Measurements from ENCODE around the gene ZNF296.

Gene ZNF296

DNA sequence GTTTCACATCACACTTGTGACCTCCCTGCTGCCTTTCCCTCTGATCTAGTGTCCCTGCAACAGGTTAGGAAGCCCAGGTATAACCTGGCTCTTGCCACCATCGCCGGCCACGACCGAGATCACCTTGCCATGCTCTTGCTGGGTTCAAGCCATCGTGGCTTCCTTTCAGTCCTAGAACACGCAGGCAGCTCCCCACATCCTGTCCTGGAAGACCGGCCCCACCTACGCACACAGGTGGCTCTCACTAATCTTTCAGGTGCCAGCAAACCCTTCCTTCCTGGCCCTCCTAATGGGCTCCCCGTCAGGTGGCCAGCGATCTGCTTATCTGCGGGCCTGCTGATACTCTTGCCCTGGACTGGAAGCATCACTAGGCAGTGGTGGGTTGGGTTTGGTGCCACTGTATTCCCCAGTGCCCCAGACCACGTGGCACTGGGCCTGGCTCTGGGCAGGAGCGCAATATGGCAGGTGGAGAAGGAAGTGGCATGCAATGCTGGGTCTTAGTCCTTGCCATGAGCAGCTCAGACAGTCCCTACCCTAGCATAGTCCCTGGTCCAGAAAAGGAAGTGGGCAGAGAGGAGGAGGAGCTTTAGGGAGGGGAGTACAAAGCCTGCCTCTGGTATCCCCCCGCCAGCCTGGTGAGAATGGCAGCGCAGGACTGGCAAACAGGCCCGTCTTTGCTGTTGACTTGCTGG is 28.5 kb upstream of the ZNF296 start:
- peak overlapping the region in 5 of 21 experiments; percentile 19 to 66 (median 31) for H3K27ac ChIP-seq
- no peak overlapping the region for H3K4me3 ChIP-seq

DNA sequence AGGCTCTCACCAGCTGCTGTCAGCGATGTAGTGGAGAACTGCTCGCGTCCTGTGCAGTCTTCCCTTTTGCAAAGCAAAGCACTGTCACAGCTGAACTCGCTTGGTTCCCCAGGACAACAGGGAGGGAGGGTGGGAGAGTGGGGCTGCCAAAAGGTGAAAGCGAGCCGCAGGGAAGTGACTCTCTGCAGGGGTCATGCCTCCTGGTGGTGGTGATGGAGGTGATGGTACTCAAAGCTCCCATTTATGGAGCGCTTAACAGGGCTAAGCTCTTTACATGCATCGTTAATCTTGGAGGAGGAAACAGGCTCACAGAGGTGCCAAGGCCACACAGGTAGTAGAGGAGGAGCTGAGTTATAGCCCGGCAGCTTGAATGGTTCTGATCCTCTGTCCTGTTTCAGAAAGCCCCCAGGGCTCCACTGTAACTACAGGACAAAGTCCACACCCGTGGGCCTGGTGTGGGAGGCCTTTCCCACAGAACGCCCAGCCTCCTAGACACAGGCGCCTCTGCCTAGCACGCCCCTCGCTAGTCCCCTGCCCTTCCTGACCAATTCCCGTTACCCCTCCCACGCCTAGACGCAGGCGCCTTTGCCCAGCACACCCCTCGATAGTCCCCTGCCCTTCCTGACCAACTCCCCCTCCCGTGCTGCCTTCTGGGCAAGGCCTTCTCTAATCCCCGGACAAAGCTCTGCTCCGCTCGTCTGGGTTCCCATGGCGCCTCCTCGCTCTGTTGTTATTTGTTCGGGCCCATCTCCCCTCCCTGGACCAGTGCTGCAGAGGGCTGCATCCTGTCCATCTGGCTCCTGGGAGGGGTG is 27.4 kb upstream of the ZNF296 start:
- Histone ChIP-seq H3K27ac (peak overlapping the region in 10 of 21 experiments; percentile 0 to 68 (median 32)), H3K4me3 (no peak overlapping the region)

DNA sequence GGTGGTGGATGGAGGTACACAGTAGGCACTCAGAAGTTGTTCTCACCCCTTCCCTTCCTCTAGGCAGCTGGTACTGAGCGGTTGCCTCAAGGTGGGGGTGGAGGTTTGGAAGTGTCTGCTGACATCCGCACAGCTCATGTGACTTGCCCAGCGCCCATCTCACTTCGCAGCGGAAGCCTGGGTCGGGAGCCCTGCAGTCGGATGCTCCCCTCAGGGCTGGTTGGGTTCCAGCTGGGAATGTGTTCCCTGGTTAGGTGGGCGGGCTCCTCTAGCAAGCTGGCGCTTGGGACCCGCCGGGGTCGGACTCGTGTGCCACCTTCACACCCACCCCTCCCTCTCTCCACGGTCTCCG is 26.9 kb upstream of the ZNF296 start:
- Histone ChIP-seq H3K27ac (peak overlapping the region in 8 of 21 experiments; percentile 0 to 68 (median 34)), H3K4me3 (no peak overlapping the region)

GRCh38 chr19:45102481-45102880 is 26.2 kb upstream of the ZNF296 start:
- H3K4me3 ChIP-seq = no peak overlapping the region
- H3K27ac ChIP-seq = peak overlapping the region in 4 of 21 experiments; percentile 6 to 66 (median 22)

DNA sequence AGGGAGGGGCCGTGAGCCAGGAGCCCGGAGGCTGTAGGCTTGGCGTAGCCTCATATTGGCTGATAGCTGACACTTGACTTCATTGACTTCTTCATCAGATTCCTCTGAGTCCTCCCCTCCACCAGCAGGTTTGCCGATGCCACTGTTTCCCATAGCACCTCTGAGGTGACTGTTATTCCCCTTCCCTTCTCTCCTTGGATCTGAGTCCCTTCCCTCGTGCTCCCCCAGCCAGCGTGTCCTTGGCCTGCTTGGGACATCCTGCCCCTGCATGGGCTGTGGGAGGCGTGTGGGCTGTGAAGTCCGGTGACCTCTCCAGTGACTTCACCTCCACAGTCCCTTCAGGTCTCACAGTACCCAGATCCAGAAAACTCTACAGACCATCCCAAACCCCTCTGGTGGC is 25.5 kb upstream of the ZNF296 start:
- Histone ChIP-seq H3K4me3 (no peak overlapping the region), H3K27ac (peak overlapping the region in 2 of 21 experiments; percentile 37 to 46)

- peak overlapping the region in 4 of 21 experiments; percentile 10 to 46 (median 37) for H3K27ac ChIP-seq
- no peak overlapping the region for H3K4me3 ChIP-seq
Observed at GRCh38 chr19:45100846-45101252, 24.6 kb upstream of the ZNF296 start.

GRCh38 chr19:45100201-45100600 is 23.9 kb upstream of the ZNF296 start:
- H3K27ac ChIP-seq = peak overlapping the region in 2 of 21 experiments; percentile 58 to 86
- H3K4me3 ChIP-seq = no peak overlapping the region

DNA sequence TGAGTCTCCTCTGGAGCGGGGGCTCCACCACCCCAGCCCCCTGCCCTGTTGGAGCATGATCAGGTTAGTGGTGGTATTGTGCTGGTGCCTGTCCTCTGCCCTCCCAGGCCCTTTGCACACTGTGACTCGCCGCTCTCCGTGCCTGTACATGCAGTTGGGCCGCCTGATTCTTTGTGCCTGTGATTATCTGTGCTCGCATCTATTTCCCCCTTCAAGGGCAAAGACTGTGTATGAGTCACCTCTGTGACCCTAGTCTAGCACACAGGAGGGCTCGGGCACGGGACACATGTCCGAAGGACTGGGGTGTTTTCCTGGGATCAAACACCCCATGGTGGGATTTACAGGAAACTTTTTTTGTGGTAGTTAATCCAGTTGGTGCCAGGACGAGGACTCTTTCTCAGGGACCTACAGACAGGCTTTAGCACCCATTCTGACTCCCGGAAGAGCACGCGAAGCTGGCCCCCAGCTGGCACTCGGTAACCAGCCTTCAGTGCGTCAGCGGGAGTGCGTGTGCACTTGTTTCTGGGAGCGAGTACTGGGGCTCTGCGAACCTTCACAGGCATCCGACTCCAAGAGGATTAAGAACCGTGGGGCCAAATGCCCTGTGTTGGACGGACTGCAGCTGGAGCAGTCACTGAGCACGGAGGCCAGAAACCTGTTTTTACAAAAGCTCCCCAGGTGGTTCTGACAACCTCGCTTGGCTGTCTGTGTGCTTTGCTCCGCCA is 23.4 kb upstream of the ZNF296 start:
- H3K27ac ChIP-seq = peak overlapping the region in 11 of 21 experiments; percentile 8 to 86 (median 80)
- no peak overlapping the region for H3K4me3 ChIP-seq

DNA sequence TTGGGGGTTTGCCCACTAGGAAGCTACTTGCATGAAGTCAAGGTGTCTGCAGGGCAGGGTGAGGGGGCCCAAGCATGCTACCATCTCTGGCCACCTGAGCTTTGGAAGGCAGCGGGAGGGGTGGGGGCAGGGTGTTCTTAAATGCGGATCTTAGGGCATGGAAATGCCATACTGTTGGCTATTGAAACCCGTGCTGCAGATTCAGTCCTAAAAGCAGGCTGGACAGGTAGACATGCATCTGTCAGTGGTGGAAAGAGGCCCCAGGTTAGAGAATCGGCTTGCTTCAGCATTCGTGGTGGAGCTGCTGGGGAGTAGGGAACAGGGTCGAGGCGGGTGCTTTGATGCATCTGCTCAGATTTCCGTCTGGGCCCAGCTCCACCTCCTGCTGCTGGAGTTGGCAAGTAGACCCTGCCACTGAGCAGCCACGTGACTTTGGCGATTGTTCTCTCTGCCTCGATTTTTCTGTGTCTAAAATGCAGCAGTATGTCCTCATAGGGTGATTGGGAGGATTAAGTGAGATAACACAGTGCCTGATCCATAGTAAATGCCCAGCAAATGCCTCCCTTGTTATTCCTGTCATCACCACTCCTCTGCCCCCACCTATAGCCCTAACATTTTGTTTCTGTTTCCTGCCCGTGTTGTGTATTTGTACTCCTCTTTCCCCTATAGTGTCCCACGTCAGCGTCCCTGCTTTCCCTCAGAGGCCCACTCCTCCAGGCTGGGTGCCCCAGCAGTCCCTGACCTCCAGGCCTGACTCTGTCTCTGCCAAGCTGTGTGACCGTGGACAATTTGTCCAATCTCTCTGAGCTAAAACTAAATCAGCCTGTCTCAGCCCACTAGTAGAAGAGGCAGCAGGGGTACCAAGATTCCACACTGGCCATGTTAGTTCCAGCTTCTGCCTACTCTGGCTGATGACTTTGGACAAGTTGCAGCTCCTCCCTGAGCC is 22.5 kb upstream of the ZNF296 start:
- Histone ChIP-seq H3K27ac (peak overlapping the region in 14 of 21 experiments; percentile 8 to 86 (median 72)), H3K4me3 (no peak overlapping the region)

DNA sequence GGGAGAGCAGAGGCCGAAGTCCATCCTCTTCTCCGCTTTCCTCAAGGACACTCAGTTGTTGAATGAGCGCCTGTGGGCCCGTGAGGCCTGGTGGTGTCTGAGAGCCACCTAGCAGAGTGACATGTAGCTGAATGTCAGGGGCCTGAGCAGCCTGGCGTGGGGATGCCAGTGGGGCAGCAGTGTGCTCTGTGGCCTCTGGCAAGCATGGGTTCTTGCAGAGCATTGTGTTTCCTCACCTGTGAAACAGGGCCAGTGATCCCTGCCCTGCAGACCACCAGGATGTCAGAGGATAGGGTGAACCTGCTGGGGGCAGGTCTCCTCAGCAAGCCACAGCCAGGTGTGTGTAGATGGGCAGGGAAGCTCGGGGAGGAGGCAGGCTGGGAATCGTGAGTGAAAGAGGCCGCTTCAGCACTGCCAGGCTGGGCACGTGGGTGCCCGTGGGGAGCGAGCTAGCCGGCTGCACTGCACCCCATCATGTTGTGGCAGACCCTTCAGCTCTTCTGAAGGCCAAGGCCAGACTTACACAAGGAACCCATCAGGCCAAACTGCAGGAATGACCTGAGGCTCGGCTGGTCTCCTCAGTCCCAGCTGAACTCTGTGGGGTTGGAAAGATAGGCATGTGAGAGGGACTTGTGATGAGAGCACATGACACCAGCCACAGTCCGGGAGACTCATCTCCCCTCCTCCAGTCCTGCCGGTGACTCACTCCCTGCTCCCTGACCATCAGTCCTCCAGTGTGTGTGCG is 21.7 kb upstream of the ZNF296 start:
- Histone ChIP-seq H3K4me3 (no peak overlapping the region), H3K27ac (peak overlapping the region in 19 of 21 experiments; percentile 41 to 86 (median 72))

GRCh38 chr19:45097450-45097775 is 21.1 kb upstream of the ZNF296 start:
- H3K27ac ChIP-seq = peak overlapping the region in 17 of 21 experiments; percentile 25 to 86 (median 74)
- H3K4me3 ChIP-seq = no peak overlapping the region

DNA sequence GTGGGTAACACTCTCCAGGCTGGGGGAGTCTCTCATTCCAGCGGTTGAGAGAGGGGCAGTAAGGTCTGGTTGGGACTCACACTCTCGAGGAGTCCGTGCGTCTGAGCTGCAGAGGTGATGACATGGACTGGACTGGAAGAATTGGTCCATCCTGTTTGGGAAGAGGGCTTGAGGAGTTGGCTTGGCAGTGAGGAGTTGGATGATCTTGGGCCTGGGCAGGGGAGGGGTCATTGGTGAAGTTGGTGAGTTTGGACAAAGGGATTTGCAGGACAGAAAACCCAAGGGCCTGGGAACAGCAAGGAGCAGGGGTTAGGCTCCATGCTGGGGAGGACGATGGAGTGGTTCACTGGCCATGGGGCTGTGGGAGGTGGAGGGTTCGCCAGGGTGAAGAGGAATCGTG is 20.4 kb upstream of the ZNF296 start:
- Histone ChIP-seq H3K27ac (peak overlapping the region in 12 of 21 experiments; percentile 25 to 86 (median 76)), H3K4me3 (no peak overlapping the region)

- H3K27ac ChIP-seq = peak overlapping the region in 3 of 21 experiments; percentile 69 to 86 (median 86)
- H3K4me3 ChIP-seq = no peak overlapping the region
Observed at GRCh38 chr19:45095496-45096413, 19.5 kb upstream of the ZNF296 start.

DNA sequence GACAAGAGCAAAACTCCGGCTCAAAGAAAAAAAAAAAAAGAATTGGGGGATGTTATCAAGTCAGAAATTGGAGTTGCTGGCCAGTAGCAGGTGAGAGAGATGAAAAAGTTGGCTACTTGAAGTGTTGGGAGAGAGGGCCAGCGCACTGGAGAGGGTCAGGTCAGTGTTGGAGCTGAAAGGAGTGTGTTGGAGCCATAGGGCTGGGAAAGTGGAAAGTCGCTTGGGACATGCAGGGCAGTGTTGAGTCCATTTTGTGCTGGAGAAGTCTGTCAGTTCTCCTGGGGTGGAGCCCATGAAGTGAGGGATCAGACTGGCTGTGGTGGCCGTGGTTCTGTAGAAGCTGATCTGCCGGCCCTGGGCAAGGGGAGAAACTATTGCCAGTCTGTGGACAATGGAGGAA is 18.4 kb upstream of the ZNF296 start:
- Histone ChIP-seq H3K4me3 (peak overlapping the region in 2 of 7 experiments; percentile 8 to 67), H3K27ac (peak overlapping the region in 1 of 21 experiments; percentile 4)

- Histone ChIP-seq H3K27ac (peak overlapping the region in 10 of 21 experiments; percentile 90 to 98 (median 95)), H3K4me3 (peak overlapping the region; percentile 65 to 100 (median 83))
Observed at GRCh38 chr19:45094137-45094536, 17.9 kb upstream of the ZNF296 start.

- peak within 1 kb of the TSS; percentile 65 to 100 (median 83) for H3K4me3 ChIP-seq
Observed at GRCh38 chr19:45092747-45093678, 16.7 kb upstream of the ZNF296 start, which contains the start of gene PPP1R37. Gene PPP1R37 (plus strand): TSS chr19:45093179. CDS start chr19:45093326, 147 bp downstream.

More at GRCh38 chr19:45092747-45093678, 16.7 kb upstream of the ZNF296 start, which contains the start of gene PPP1R37:
- H3K27ac ChIP-seq = peak within 1 kb of the TSS; percentile 54 to 98 (median 95)
